Measurements from ENCODE around the gene ABLIM2.
"Not testable (repeated sequence)": the region's sequence is repeated elsewhere in the genome, so short reads cannot be mapped to it uniquely, and the experiment has no call there.

Gene ABLIM2

GRCh38 chr4:8156617-8157016, 2.0 kb downstream of the ABLIM2 start:
- no peak for DNase-seq

GRCh38 chr4:8155660-8156421, 2.8 kb downstream of the ABLIM2 start:
- DNase-seq, result no peak

GRCh38 chr4:8155048-8155447, 3.6 kb downstream of the ABLIM2 start:
- no peak for DNase-seq

GRCh38 chr4:8153441-8153840, 5.2 kb downstream of the ABLIM2 start:
- DNase-seq, result no peak

GRCh38 chr4:8152865-8153257, 5.8 kb downstream of the ABLIM2 start:
- DNase-seq, result no peak

GRCh38 chr4:8152090-8152864, 6.3 kb downstream of the ABLIM2 start:
- no peak for DNase-seq

- no peak for DNase-seq
Measured at GRCh38 chr4:8151165-8151650, 7.4 kb downstream of the ABLIM2 start.

- no peak for DNase-seq
Measured at GRCh38 chr4:8150152-8151090, 8.2 kb downstream of the ABLIM2 start.

GRCh38 chr4:8149664-8150063, 8.9 kb downstream of the ABLIM2 start:
- DNase-seq, result no peak

- DNase-seq, result no peak
Measured at GRCh38 chr4:8148785-8149435, 9.7 kb downstream of the ABLIM2 start.

- no peak for DNase-seq
Measured at GRCh38 chr4:8148159-8148558, 10.5 kb downstream of the ABLIM2 start.

GRCh38 chr4:8147231-8147970, 11.2 kb downstream of the ABLIM2 start:
- DNase-seq, result no peak

GRCh38 chr4:8146157-8146556, 12.5 kb downstream of the ABLIM2 start:
- DNase-seq, result no peak

- no peak for DNase-seq
Measured at GRCh38 chr4:8144359-8144758, 14.3 kb downstream of the ABLIM2 start.

- no peak for DNase-seq
Measured at GRCh38 chr4:8143392-8144140, 15.0 kb downstream of the ABLIM2 start.

- no peak for DNase-seq
Measured at GRCh38 chr4:8142556-8142955, 16.1 kb downstream of the ABLIM2 start.

- DNase-seq, result no peak
Measured at GRCh38 chr4:8141935-8142334, 16.7 kb downstream of the ABLIM2 start.

- DNase-seq, result no peak
Measured at GRCh38 chr4:8140915-8141314, 17.7 kb downstream of the ABLIM2 start.

- not testable (repeated sequence) for DNase-seq
Measured at GRCh38 chr4:8139726-8140125, 18.9 kb downstream of the ABLIM2 start.

GRCh38 chr4:8136972-8137710, 21.5 kb downstream of the ABLIM2 start:
- no peak for DNase-seq

All from effector CD4-positive, alpha-beta T cell (primary cell).